IPS-20b (cell line): ENCODE measurements around the gene PRDM15.

Source experiments
- H3K27ac ChIP-seq: one replicate; pipeline ENCODE4 v1.5.1; 2013; ENCODE audit warnings: low read length
- H3K27me3 ChIP-seq: 2 replicates; pipeline ENCODE4 v1.6.1; 2013; ENCODE audit warnings: mild to moderate bottlenecking, low read length, inconsistent platforms; ENCODE audit not compliant: insufficient read depth
- H3K36me3 ChIP-seq: 2 replicates; pipeline ENCODE4 v1.6.1; 2013; ENCODE audit warnings: low read depth, mild to moderate bottlenecking, inconsistent platforms, low read length, moderate library complexity; ENCODE audit not compliant: insufficient read depth
- H3K4me1 ChIP-seq: 2 replicates; pipeline ENCODE4 v1.6.1; 2013; ENCODE audit warnings: mild to moderate bottlenecking, control low read depth, inconsistent platforms, low read length, moderate library complexity; ENCODE audit not compliant: insufficient read depth
- H3K4me3 ChIP-seq: 2 replicates; pipeline ENCODE4 v1.5.1; 2013; ENCODE audit warnings: mild to moderate bottlenecking, low read length, inconsistent platforms
- H3K9ac ChIP-seq: 2 replicates; pipeline ENCODE4 v1.6.1; 2013; ENCODE audit warnings: low read depth, mild to moderate bottlenecking, inconsistent platforms, low read length, moderate library complexity
- H3K9me3 ChIP-seq: 2 replicates; pipeline ENCODE4 v1.6.1; 2013; ENCODE audit warnings: mild to moderate bottlenecking, low read depth, low read length, inconsistent platforms; ENCODE audit not compliant: insufficient read depth

Gene PRDM15

DNA sequence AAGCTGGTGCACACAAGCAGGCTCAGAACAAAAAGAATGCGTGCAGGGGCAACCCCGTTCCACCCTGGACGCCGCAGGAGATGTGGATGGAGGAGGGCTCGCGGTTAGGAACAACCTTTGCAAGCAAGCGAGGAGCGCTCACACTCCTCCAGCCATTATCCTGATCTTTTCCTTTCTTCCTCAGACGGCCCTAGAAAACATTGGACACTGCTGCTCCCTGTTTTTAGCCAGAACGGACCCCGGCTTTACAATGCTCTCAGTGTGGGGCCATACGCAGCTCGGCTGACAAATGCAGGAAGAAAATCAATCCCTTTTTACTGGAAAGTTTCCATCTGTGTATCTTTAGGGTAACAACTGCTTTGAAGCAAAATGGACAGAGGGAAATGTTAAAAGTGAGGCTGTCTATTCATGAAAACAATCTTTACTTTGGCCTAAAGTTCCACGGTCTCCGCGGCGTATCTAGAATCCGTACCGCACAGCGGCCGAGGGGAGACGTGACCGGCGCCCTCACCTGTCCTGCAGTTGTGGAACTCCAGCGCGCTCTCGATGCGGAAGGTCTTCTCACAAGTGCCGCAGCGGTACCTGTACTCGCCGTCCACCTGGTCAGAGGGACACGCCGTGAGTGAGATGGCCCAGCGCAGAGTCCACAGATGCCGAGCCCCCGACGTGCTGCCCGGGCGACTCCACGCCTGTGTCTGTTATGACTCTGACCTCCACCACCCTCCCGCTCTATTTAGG, 44.0 kb downstream of the PRDM15 start:
- Histone ChIP-seq H3K9ac (no peak overlapping the region), H3K27ac (no peak overlapping the region), H3K36me3 (peaks cover 34% of the 10 kb centered on the region), H3K4me3 (no peak overlapping the region), H3K4me1 (peaks cover 12% of the 10 kb centered on the region; the same call in 1 of the 2 replicates), H3K27me3 (no peaks in the 10 kb centered on the region), H3K9me3 (no peaks in the 10 kb centered on the region)

DNA sequence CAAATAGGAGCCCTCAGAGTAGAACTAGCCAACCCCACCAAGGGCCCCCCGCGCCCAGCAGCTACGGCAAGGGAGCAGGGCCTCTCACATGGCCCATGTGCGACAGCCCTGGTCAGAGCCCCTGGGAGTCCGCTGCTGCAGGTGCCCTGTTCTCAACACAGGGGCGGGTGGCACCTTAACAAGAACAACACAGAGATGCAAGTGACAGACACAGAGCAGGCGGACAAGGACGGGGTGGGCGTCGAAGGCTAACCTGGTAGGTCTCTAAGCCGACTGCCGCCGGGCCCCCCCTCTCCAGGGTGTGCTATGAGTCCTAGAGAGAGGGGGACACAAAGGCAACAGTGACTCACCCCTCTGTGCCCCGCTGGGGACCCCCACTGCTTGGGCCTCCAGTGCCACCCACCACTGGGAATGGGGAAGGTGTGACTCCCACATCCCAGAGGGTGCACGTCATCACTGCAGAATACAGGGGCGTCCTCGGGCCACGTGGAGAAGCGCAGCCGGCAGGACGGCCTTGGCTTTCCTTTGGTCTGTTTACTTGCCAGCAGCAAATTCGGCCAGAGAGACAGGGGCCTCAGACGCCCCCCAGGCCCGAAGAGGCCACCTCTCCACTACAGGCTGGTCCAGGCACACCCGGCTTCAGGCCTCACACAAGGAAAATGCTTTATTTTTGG, 44.8 kb downstream of the PRDM15 start:
- no peak overlapping the region for H3K9ac ChIP-seq
- H3K4me1 ChIP-seq: peaks cover 12% of the 10 kb centered on the region; the same call in 1 of the 2 replicates
- H3K36me3 ChIP-seq: peaks cover 34% of the 10 kb centered on the region

GRCh38 chr21:41833497-41834115, 45.5 kb downstream of the PRDM15 start:
- Histone ChIP-seq H3K9me3 (no peaks in the 10 kb centered on the region), H3K9ac (no peak overlapping the region), H3K4me3 (no peak overlapping the region), H3K36me3 (peaks cover 34% of the 10 kb centered on the region), H3K27me3 (no peaks in the 10 kb centered on the region), H3K27ac (no peak overlapping the region), H3K4me1 (peaks cover 12% of the 10 kb centered on the region; the same call in 1 of the 2 replicates)

More for the DNA sequence above, 44.8 kb downstream of the PRDM15 start:
- no peaks in the 10 kb centered on the region for H3K27me3 ChIP-seq
- H3K9me3 ChIP-seq: no peaks in the 10 kb centered on the region
- H3K27ac ChIP-seq: no peak overlapping the region
- no peak overlapping the region for H3K4me3 ChIP-seq

- H3K4me1 ChIP-seq: peaks cover 12% of the 10 kb centered on the region; the same call in 1 of the 2 replicates
- no peak overlapping the region for H3K27ac ChIP-seq
- H3K9ac ChIP-seq: no peak overlapping the region
- no peaks in the 10 kb centered on the region for H3K9me3 ChIP-seq
- no peak overlapping the region for H3K4me3 ChIP-seq
- H3K36me3 ChIP-seq: peaks cover 27% of the 10 kb centered on the region
- H3K27me3 ChIP-seq: no peaks in the 10 kb centered on the region
Observed at GRCh38 chr21:41832596-41833496, 46.3 kb downstream of the PRDM15 start.

DNA sequence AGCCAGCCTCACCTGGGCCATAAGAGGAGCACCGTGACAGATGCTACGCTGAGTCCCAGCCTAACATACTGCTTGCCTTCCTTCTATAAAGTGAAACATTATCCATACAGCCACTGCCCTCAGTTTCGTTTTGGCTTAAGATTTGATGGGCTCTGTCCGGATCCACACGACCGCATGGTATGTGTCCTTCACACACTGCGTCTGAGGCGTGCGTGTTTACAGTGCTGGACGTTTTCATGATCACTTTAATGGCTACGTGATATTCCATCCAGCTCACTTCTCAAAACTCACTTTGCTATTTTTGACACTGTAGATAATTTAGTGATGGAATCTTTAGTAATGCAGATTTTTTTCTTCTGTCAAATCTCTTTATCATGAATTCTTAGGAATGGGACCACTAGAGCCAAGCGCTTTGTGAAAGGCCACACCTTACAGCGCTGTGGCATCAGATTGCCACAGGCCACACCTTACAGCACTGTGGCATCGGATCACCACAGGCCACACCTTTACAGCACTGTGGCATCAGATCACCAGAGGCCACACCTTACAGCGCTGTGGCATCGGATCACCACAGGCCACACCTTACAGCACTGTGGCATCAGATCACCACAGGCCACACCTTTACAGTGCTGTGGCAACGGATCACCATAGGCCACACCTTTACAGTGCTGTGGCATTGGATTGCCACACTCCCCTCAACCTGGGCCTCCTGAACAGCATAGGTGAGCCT, 47.1 kb downstream of the PRDM15 start:
- Histone ChIP-seq H3K4me1 (peaks cover 12% of the 10 kb centered on the region; the same call in 1 of the 2 replicates), H3K4me3 (no peak overlapping the region), H3K36me3 (peaks cover 19% of the 10 kb centered on the region), H3K9me3 (no peaks in the 10 kb centered on the region), H3K27me3 (no peaks in the 10 kb centered on the region), H3K9ac (no peak overlapping the region), H3K27ac (no peak overlapping the region)

- H3K27me3 ChIP-seq: no peaks in the 10 kb centered on the region
- no peak overlapping the region for H3K27ac ChIP-seq
- no peaks in the 10 kb centered on the region for H3K9me3 ChIP-seq
- peaks cover 20% of the 10 kb centered on the region for H3K36me3 ChIP-seq
- H3K9ac ChIP-seq: no peak overlapping the region
- H3K4me1 ChIP-seq: peaks cover 6% of the 10 kb centered on the region; the same call in 1 of the 2 replicates
- H3K4me3 ChIP-seq: no peak overlapping the region
Observed at GRCh38 chr21:41831453-41831831, 47.7 kb downstream of the PRDM15 start.

DNA sequence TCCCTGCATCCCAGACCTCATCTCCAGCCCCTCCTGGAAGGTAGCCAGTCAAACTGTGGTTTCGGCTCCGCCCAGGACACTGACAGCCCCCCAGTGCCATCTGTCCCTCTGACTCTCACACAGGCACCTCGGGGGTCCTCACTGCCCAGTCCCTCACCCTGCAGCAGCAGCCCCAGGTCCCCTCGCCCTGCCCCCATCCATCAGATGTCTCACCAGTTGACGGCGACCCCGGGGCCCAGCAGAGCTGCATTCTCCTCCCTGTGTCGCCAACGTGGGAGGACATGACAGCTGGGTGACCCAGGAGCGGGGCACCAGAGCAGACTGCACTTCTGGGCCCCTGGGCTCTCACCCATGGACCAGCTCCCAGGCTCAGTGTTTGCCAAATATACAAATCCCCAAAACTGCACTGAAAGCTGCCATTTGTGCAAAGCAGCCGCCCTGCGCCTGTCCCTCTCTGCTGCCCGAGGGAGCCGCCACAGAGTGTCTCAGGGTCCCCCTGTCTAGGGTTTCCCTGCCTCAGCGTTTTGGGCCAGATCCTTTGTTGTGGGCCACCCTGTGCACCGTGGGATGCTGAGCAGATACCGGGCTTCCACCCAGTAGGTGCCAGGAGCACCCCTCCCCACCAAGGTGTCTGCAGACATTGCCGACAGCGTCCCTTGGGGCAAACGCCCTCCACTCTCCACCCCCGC, 48.2 kb downstream of the PRDM15 start:
- H3K4me3 ChIP-seq: no peak overlapping the region
- H3K36me3 ChIP-seq: peaks cover 20% of the 10 kb centered on the region
- no peak overlapping the region for H3K27ac ChIP-seq

GRCh38 chr21:41830145-41830707, 48.9 kb downstream of the PRDM15 start:
- no peak overlapping the region for H3K4me3 ChIP-seq
- no peak overlapping the region for H3K9ac ChIP-seq
- no peaks in the 10 kb centered on the region for H3K4me1 ChIP-seq
- H3K36me3 ChIP-seq: peaks cover 23% of the 10 kb centered on the region
- H3K27me3 ChIP-seq: no peaks in the 10 kb centered on the region
- H3K9me3 ChIP-seq: no peaks in the 10 kb centered on the region
- H3K27ac ChIP-seq: no peak overlapping the region

More for the DNA sequence above, 48.2 kb downstream of the PRDM15 start:
- Histone ChIP-seq H3K27me3 (no peaks in the 10 kb centered on the region), H3K9me3 (no peaks in the 10 kb centered on the region), H3K9ac (no peak overlapping the region), H3K4me1 (peaks cover under 1% of the 10 kb centered on the region; the same call in 1 of the 2 replicates)

GRCh38 chr21:41828884-41829360, 50.2 kb downstream of the PRDM15 start:
- no peaks in the 10 kb centered on the region for H3K27me3 ChIP-seq
- no peaks in the 10 kb centered on the region for H3K4me1 ChIP-seq
- no peak overlapping the region for H3K27ac ChIP-seq
- H3K4me3 ChIP-seq: no peak overlapping the region
- no peak overlapping the region for H3K9ac ChIP-seq
- peaks cover 18% of the 10 kb centered on the region for H3K36me3 ChIP-seq
- H3K9me3 ChIP-seq: no peaks in the 10 kb centered on the region
